Measurements from ENCODE around the gene DNAJC10. TPM values are rescaled to one million over a fixed set of nuclear protein-coding genes. Genes with fewer than 3 reads are reported as not detected.
"Not testable (repeated sequence)": the region's sequence is repeated elsewhere in the genome, so short reads cannot be mapped to it uniquely, and the experiment has no call there.

Gene DNAJC10
- total RNA-seq, 2 experiments from 2014 or later, result 40.8 to 41.5 TPM

- no peaks in the 10 kb centered on the region for H3K9me3 Mint-ChIP-seq
- intact Hi-C loops (cut with micrococcal nuclease), result no loop called here
- H3K36me3 Mint-ChIP-seq (ENCODE audit: low read depth), result no peaks in the 10 kb centered on the region
- H3K27me3 Mint-ChIP-seq (ENCODE audit: low read depth), result peaks cover 13% of the 10 kb centered on the region
- no peak for DNase-seq
- no peaks in the 10 kb centered on the region for H3K4me1 Mint-ChIP-seq (ENCODE audit: low read depth)
- CTCF ChIA-PET, result no interaction called here
- no peak overlapping the region for H3K4me3 Mint-ChIP-seq
- no peak overlapping the region for H3K27ac Mint-ChIP-seq
These were observed 10.3 kb upstream of the DNAJC10 start for GRCh38 chr2:182705761-182706160.

- H3K9me3 Mint-ChIP-seq, result no peaks in the 10 kb centered on the region
- CTCF ChIA-PET, result no interaction called here
- no peaks in the 10 kb centered on the region for H3K36me3 Mint-ChIP-seq (ENCODE audit: low read depth)
- no peak overlapping the region for H3K27ac Mint-ChIP-seq
- intact Hi-C loops (cut with micrococcal nuclease), result no loop called here
- no peak for DNase-seq
- H3K4me3 Mint-ChIP-seq, result no peak overlapping the region
- no peaks in the 10 kb centered on the region for H3K4me1 Mint-ChIP-seq (ENCODE audit: low read depth)
- H3K27me3 Mint-ChIP-seq (ENCODE audit: low read depth), result peaks cover 13% of the 10 kb centered on the region
These were observed 9.3 kb upstream of the DNAJC10 start for GRCh38 chr2:182706751-182707150.

- CTCF ChIA-PET, result no interaction called here
- peaks cover 10% of the 10 kb centered on the region for H3K4me1 Mint-ChIP-seq (ENCODE audit: low read depth)
- no peak for DNase-seq
- H3K36me3 Mint-ChIP-seq (ENCODE audit: low read depth), result peaks cover 2% of the 10 kb centered on the region
- intact Hi-C loops (cut with micrococcal nuclease), result no loop called here
- peaks cover 3% of the 10 kb centered on the region for H3K27me3 Mint-ChIP-seq (ENCODE audit: low read depth)
- H3K27ac Mint-ChIP-seq, result no peak overlapping the region
- no peaks in the 10 kb centered on the region for H3K9me3 Mint-ChIP-seq
- no peak overlapping the region for H3K4me3 Mint-ChIP-seq
These were observed 2.5 kb upstream of the DNAJC10 start for GRCh38 chr2:182713601-182714000.

GRCh38 chr2:182715121-182715891, 751 bp upstream of the DNAJC10 start:
- CTCF ChIA-PET, result interaction anchor here (0.9 to 1.5 kb wide), 3 partner anchors 34 to 529 kb away, joined by 3 to 4 read pairs (median 3); no protein-coding TSS in a partner anchor
- Mint-ChIP-seq H3K36me3 (ENCODE audit: low read depth) (peaks cover 5% of the 10 kb centered on the region), H3K27me3 (ENCODE audit: low read depth) (no peaks in the 10 kb centered on the region), H3K4me3 (no peak overlapping the region), H3K9me3 (no peaks in the 10 kb centered on the region), H3K4me1 (ENCODE audit: low read depth) (peaks cover 10% of the 10 kb centered on the region), H3K27ac (no peak overlapping the region)
- no peak for DNase-seq
- intact Hi-C loops (cut with micrococcal nuclease), result loop anchor here (5.0 kb wide), 1 partner anchor 1733 kb away; the partner anchor contains the start of gene UBE2E3

GRCh38 chr2:182716650-182716979, 558 bp downstream of the DNAJC10 start:
- Mint-ChIP-seq H3K9me3 (no peaks in the 10 kb centered on the region), H3K27me3 (ENCODE audit: low read depth) (no peaks in the 10 kb centered on the region), H3K27ac (no peak overlapping the region), H3K4me1 (ENCODE audit: low read depth) (peaks cover 10% of the 10 kb centered on the region), H3K4me3 (no peak overlapping the region), H3K36me3 (ENCODE audit: low read depth) (peaks cover 7% of the 10 kb centered on the region)
- DNase-seq, result no peak
- CTCF ChIA-PET, result interaction anchor here (1.3 kb wide), 1 partner anchor 50 kb away, joined by 4 read pairs; no protein-coding TSS in a partner anchor
- intact Hi-C loops (cut with micrococcal nuclease), result loop anchor here (1.0 to 5.0 kb wide), 6 partner anchors 49 to 1734 kb away; partner anchors contain the start of genes DUSP19, ITPRID2, NCKAP1 and NUP35

- Mint-ChIP-seq H3K27ac (no peak overlapping the region), H3K36me3 (ENCODE audit: low read depth) (peaks cover 8% of the 10 kb centered on the region), H3K9me3 (no peaks in the 10 kb centered on the region), H3K4me1 (ENCODE audit: low read depth) (peaks cover 10% of the 10 kb centered on the region), H3K27me3 (ENCODE audit: low read depth) (no peaks in the 10 kb centered on the region), H3K4me3 (no peak overlapping the region)
- intact Hi-C loops (cut with micrococcal nuclease), result loop anchor here (2.0 to 5.0 kb wide), 2 partner anchors 827 to 1735 kb away; partner anchors contain the start of genes ITPRID2 and UBE2E3
- no peak for DNase-seq
- CTCF ChIA-PET, result interaction anchor here (1.3 kb wide), 1 partner anchor 51 kb away, joined by 4 read pairs; no protein-coding TSS in a partner anchor
These were observed 1.4 kb downstream of the DNAJC10 start for GRCh38 chr2:182717416-182717815.

- CTCF ChIA-PET, result no interaction called here
- Mint-ChIP-seq H3K27me3 (ENCODE audit: low read depth) (no peaks in the 10 kb centered on the region), H3K4me3 (no peak overlapping the region), H3K27ac (no peak overlapping the region), H3K36me3 (ENCODE audit: low read depth) (peaks cover 8% of the 10 kb centered on the region), H3K9me3 (no peaks in the 10 kb centered on the region), H3K4me1 (ENCODE audit: low read depth) (peaks cover 10% of the 10 kb centered on the region)
- intact Hi-C loops (cut with micrococcal nuclease), result loop anchor here (2.0 to 5.0 kb wide), 2 partner anchors 827 to 1736 kb away; partner anchors contain the start of genes ITPRID2 and UBE2E3
- DNase-seq, result no peak
These were observed 1.8 kb downstream of the DNAJC10 start for GRCh38 chr2:182717816-182718215.

- no peak for DNase-seq
- Mint-ChIP-seq H3K27ac (no peak overlapping the region), H3K36me3 (ENCODE audit: low read depth) (peaks cover 12% of the 10 kb centered on the region), H3K4me3 (no peak overlapping the region), H3K27me3 (ENCODE audit: low read depth) (no peaks in the 10 kb centered on the region), H3K4me1 (ENCODE audit: low read depth) (peaks cover 10% of the 10 kb centered on the region), H3K9me3 (no peaks in the 10 kb centered on the region)
- intact Hi-C loops (cut with micrococcal nuclease), result loop anchor here (5.0 kb wide), 1 partner anchor 1736 kb away; the partner anchor contains the start of gene UBE2E3
- CTCF ChIA-PET, result no interaction called here
These were observed 2.4 kb downstream of the DNAJC10 start for GRCh38 chr2:182718459-182718858.

GRCh38 chr2:182719116-182719515, 3.1 kb downstream of the DNAJC10 start:
- H3K27me3 Mint-ChIP-seq (ENCODE audit: low read depth), result not testable (repeated sequence)

GRCh38 chr2:182724656-182725055, 8.6 kb downstream of the DNAJC10 start:
- H3K4me1 Mint-ChIP-seq (ENCODE audit: low read depth), result no peaks in the 10 kb centered on the region
- H3K36me3 Mint-ChIP-seq (ENCODE audit: low read depth), result peaks cover 31% of the 10 kb centered on the region
- H3K27ac Mint-ChIP-seq, result no peak overlapping the region
- CTCF ChIA-PET, result no interaction called here
- intact Hi-C loops (cut with micrococcal nuclease), result no loop called here
- DNase-seq, result no peak
- no peak overlapping the region for H3K4me3 Mint-ChIP-seq
- no peaks in the 10 kb centered on the region for H3K9me3 Mint-ChIP-seq
- no peaks in the 10 kb centered on the region for H3K27me3 Mint-ChIP-seq (ENCODE audit: low read depth)

More at GRCh38 chr2:182719116-182719515, 3.1 kb downstream of the DNAJC10 start:
- not testable (repeated sequence) for H3K9me3 Mint-ChIP-seq; H3K4me1 Mint-ChIP-seq (ENCODE audit: low read depth); H3K27ac Mint-ChIP-seq; DNase-seq; H3K4me3 Mint-ChIP-seq
- CTCF ChIA-PET, result interaction anchor here (0.6 kb wide), 1 partner anchor 35 kb away, joined by 5 read pairs; no protein-coding TSS in a partner anchor
- H3K36me3 Mint-ChIP-seq (ENCODE audit: low read depth), result peaks cover 14% of the 10 kb centered on the region
- intact Hi-C loops (cut with micrococcal nuclease), result loop anchor here (5.0 kb wide), 1 partner anchor 1737 kb away; the partner anchor contains the start of gene UBE2E3

- Mint-ChIP-seq H3K9me3 (no peaks in the 10 kb centered on the region), H3K36me3 (ENCODE audit: low read depth) (peaks cover 36% of the 10 kb centered on the region), H3K4me3 (no peak overlapping the region), H3K4me1 (ENCODE audit: low read depth) (no peaks in the 10 kb centered on the region), H3K27ac (no peak overlapping the region), H3K27me3 (ENCODE audit: low read depth) (no peaks in the 10 kb centered on the region)
- intact Hi-C loops (cut with micrococcal nuclease), result no loop called here
- DNase-seq, result no peak
- CTCF ChIA-PET, result no interaction called here
These were observed 10.4 kb downstream of the DNAJC10 start for GRCh38 chr2:182726473-182726872.

GRCh38 chr2:182728014-182728413, 12.0 kb downstream of the DNAJC10 start:
- intact Hi-C loops (cut with micrococcal nuclease), result no loop called here
- H3K27me3 Mint-ChIP-seq (ENCODE audit: low read depth), result no peaks in the 10 kb centered on the region
- no peak overlapping the region for H3K27ac Mint-ChIP-seq
- no peak overlapping the region for H3K4me3 Mint-ChIP-seq
- no peaks in the 10 kb centered on the region for H3K4me1 Mint-ChIP-seq (ENCODE audit: low read depth)
- CTCF ChIA-PET, result no interaction called here
- no peak for DNase-seq
- no peaks in the 10 kb centered on the region for H3K9me3 Mint-ChIP-seq
- peaks cover 39% of the 10 kb centered on the region for H3K36me3 Mint-ChIP-seq (ENCODE audit: low read depth)

Measured in activated naive CD4-positive, alpha-beta T cell treated with anti-CD3 and anti-CD28 coated beads for 36 hours (primary cell).